ENCODE measurements around the gene TTLL12.
"Not testable (repeated sequence)": the region's sequence is repeated elsewhere in the genome, so short reads cannot be mapped to it uniquely, and the experiment has no call there.

DNA sequence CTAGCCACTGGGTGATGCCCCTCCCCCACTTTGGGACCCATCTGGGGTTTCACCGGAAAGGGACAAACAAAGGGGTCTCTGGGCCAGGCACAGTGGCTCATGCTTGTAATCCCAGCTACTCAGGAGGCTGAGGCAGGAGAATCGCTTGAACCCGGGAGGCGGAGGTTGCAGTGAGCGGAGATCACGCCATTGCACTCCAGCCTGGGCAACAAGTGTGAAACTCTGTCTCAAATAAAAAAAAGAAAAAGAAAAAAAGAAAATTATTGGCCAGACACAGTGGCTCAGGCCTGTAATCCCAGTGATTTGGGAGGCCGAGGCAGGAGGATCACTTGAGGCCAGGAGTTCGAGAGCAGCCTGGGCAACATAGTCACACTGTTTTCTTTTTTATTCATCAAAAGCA, 41.6 kb downstream of the TTLL12 start:
- not testable (repeated sequence) for TF ChIP-seq POLR2A (IDR thresholded peaks at IDR 0.05)
- TF ChIP-seq, protein P1, sequence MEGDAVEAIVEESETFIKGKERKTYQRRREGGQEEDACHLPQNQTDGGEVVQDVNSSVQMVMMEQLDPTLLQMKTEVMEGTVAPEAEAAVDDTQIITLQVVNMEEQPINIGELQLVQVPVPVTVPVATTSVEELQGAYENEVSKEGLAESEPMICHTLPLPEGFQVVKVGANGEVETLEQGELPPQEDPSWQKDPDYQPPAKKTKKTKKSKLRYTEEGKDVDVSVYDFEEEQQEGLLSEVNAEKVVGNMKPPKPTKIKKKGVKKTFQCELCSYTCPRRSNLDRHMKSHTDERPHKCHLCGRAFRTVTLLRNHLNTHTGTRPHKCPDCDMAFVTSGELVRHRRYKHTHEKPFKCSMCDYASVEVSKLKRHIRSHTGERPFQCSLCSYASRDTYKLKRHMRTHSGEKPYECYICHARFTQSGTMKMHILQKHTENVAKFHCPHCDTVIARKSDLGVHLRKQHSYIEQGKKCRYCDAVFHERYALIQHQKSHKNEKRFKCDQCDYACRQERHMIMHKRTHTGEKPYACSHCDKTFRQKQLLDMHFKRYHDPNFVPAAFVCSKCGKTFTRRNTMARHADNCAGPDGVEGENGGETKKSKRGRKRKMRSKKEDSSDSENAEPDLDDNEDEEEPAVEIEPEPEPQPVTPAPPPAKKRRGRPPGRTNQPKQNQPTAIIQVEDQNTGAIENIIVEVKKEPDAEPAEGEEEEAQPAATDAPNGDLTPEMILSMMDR (IDR thresholded peaks at IDR 0.05), result not testable (repeated sequence)

All from esophagus squamous epithelium (tissue), 4 donors.